Heart left ventricle (tissue), 16 donors: ENCODE data around the gene MS4A13. TPM values are rescaled to one million over a fixed set of nuclear protein-coding genes. Genes with fewer than 3 reads are reported as not detected.
A peak's percentile ranks its signal among the peaks of the same experiment; 100 is the strongest.

Source experiments
- ATAC-seq, 4 donors: fragments of 200-7000 bp; cut with Tn5 transposase; one replicate each; pipeline ENCODE4 v1.9.1; 2020 to 2022; ENCODE audit warnings: moderate library complexity in 4 of 4, mild to moderate bottlenecking in 3 of 4, moderate number of reproducible peaks in 1 of 4
- DNase-seq, 5 donors: peaks; one replicate each; pipeline ENCODE4 v3.0.0-alpha.2; 2020
- H3K27ac ChIP-seq, 12 donors: fragments of 200-600 bp; sonication (generic) in 4 of 12; one replicate each; pipeline versions ENCODE4 v1.5.0 to v1.8.0; 2016 to 2022; ENCODE audit warnings: mild to moderate bottlenecking in 2 of 12
- H3K27me3 ChIP-seq, 9 donors: fragments of 200-600 bp; sonication (generic) in 2 of 9; one replicate each; pipeline versions ENCODE4 v1.5.1 to v1.8.0; 2016 to 2022; ENCODE audit warnings: mild to moderate bottlenecking in 3 of 9
- H3K36me3 ChIP-seq, 9 donors: fragments of 200-600 bp; sonication (generic) in 2 of 9; one replicate each; pipeline versions ENCODE4 v1.5.0 to v1.8.0; 2018 to 2022; ENCODE audit warnings: mild to moderate bottlenecking in 2 of 9
- H3K4me1 ChIP-seq, 12 donors: fragments of 200-600 bp; sonication (generic) in 4 of 12; one replicate each; pipeline versions ENCODE4 v1.5.0 to v1.8.0; 2016 to 2022; ENCODE audit warnings: mild to moderate bottlenecking in 3 of 12
- H3K4me3 ChIP-seq, 12 donors: fragments of 200-600 bp; sonication (generic) in 4 of 12; one replicate each; pipeline versions ENCODE4 v1.5.0 to v1.8.0; 2017 to 2022; ENCODE audit warnings: mild to moderate bottlenecking in 9 of 12, moderate library complexity in 4 of 12
- H3K9me3 ChIP-seq, 12 donors: fragments of 200-600 bp; sonication (generic) in 4 of 12; one replicate each; pipeline versions ENCODE4 v1.5.0 to v1.8.0; 2016 to 2022; ENCODE audit warnings: mild to moderate bottlenecking in 1 of 12
- CTCF ChIP-seq, 12 donors: fragments of 200-600 bp; sonication (generic) in 4 of 12; IDR thresholded peaks; one replicate each; pipeline versions ENCODE4 v1.5.0 to v1.8.0; 2018 to 2022; ENCODE audit warnings: antibody characterized with exemption in 12 of 12, mild to moderate bottlenecking in 5 of 12
- POLR2A ChIP-seq, 2 donors: fragments of 450-650 bp; IDR thresholded peaks; one replicate each; pipeline ENCODE4 v1.6.1; 2017; ENCODE audit warnings: antibody characterized with exemption in 2 of 2, mild to moderate bottlenecking in 2 of 2, moderate library complexity in 2 of 2
- WGBS, 4 donors: extraction: QIAGEN DNeasy Blood & Tissue Kit in 2 of 4; methylation state at CpG; one replicate each; pipeline versions ENCODE4 v1.1.5 to v1.1.7; 2013 to 2018; 5-methylcytosine and 5-hydroxymethylcytosine counted together
- intact Hi-C, 10 donors: fragments of 100-400 bp; cut with DNase I; formaldehyde crosslinking; loops; one replicate each; pipeline versions ENCODE4 v1.11.1 to v1.14.2; 2022
- polyA plus RNA-seq, 2 donors: library from polyadenylated mRNA; stranded (reverse); fragments of 200-250 nt; gene quantifications; one replicate each; pipeline ENCODE4 v1.2.3, GENCODE V29; 2013
- total RNA-seq, 9 donors: library from RNA; depleted of rRNA in 2 of 9; stranded (reverse); fragments of >200 nt in 2 of 9; fragmentation: NEBNext Ultra II Directional in 3 of 9; extraction: Animal tissue kit (Norgen Biotek cat#: 25700) in 3 of 9; gene quantifications; one replicate each; pipeline versions ENCODE4 v1.1.0 to v1.2.4, GENCODE V29; 2016 to 2023
- donor health status: ischemic (EF 13 %, LVEDD 7.1; RV severe dilation, severe dysfunction).
- donor health status: healthy with polysubstance abuse.
- donor health status: DM: no; HTN: yes; CAD: no.
- donor health status: DM: no; HTN: no; CAD: no.
- donor health status: ischemic (EF 25% LVEDD 6.9; RV normal size, moderate dysfunction).
- donor health status: ischemic (EF 25% LVEDD 5.7; RV mildly dilated, moderate dysfunction).
- donor health status: healthy.
- donor health status: DM: yes; HTN: yes; CAD: no.
- donor health status: ischemic (EF 35%, LVEDD 5.7; RV mildly dilated, moderate dysfunction).
- donor health status: nonischemic (EF 11% LVEDD 7.7; RV severe dilation, severe dysfunction).
- donor health status: DM: yes; HTN: yes; CAD: no.
- donor health status: PGD.
- donor health status: ischemic (EF 29% LVEDD 5.4; RV normal size, mild dysfunction).
- donor health status: nonischemic (EF 23%, LVEDD 6.1; RV moderate dilation, normal function).

MS4A13 gene
- total and polyA plus RNA-seq, 11 donors, result not detected

DNA sequence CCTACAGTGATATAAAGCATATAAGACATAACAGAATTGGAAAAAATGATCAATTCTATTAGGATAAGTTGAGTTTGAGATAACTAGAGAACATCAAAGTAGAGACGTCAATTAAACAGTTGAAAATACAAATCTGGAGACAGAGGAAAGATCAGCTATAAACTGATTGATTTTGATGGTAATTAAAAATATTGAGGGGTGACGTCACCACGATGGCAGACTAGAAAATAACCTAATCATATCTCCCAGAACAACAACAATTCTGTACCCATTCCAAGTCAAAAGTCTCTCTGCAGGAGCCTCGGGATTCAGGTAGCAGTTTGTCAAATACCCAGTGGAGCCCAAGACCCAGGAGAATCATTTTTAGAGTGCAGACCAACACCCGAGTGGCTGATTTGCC, 28.9 kb downstream of the MS4A13 start:
- ATAC-seq (no peak), DNase-seq (no peak)
- Histone ChIP-seq H3K4me3 (no peak overlapping the region), H3K9me3 (peaks cover 0 to 9% (median 0%) of the 10 kb centered on the region in 12 donors), H3K36me3 (no peaks in the 10 kb centered on the region), H3K27me3 (no peaks in the 10 kb centered on the region), H3K27ac (no peak overlapping the region), H3K4me1 (no peaks in the 10 kb centered on the region)
- 70 to 83% (median 76%) methylated on average over 5 of the region's 5 CpGs for WGBS, 4 donors
- intact Hi-C loops, result no loop called here
- no peak for TF ChIP-seq CTCF (IDR thresholded peaks at IDR 0.05)
- no peak for TF ChIP-seq POLR2A (IDR thresholded peaks at IDR 0.05)

DNA sequence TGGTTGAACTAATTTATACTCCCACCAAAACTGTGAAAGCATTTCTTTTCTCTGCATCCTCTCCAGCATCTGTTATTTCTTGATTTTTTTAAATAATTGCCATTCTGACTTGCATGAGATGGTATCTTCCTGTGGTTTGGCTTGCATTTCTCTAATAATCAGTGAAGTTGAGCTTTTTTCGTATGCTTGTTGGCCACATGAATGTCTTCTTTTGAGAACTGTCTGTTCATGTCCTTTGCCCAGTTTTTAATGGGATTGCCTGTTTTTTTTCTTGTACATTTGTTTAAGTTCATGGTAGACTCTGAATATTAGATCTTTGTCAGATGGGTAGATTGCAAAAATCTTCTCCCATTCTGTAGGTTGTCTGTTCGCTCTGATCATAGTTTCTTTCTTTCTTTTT, 46.1 kb downstream of the MS4A13 start:
- no peak overlapping the region for H3K27ac ChIP-seq
- intact Hi-C loops, result no loop called here
- DNase-seq (no peak), ATAC-seq (no peak)
- peaks cover 0 to 66% (median 15%) of the 10 kb centered on the region in 12 donors for H3K9me3 ChIP-seq
- H3K4me1 ChIP-seq, result no peaks in the 10 kb centered on the region
- H3K36me3 ChIP-seq, result no peaks in the 10 kb centered on the region
- H3K27me3 ChIP-seq, result no peaks in the 10 kb centered on the region
- TF ChIP-seq POLR2A (IDR thresholded peaks at IDR 0.05) (no peak), CTCF (IDR thresholded peaks at IDR 0.05) (no peak)
- H3K4me3 ChIP-seq, result no peak overlapping the region
- WGBS, 4 donors, result 28 to 41% (median 34%) methylated on average over 2 of the region's 2 CpGs

DNA sequence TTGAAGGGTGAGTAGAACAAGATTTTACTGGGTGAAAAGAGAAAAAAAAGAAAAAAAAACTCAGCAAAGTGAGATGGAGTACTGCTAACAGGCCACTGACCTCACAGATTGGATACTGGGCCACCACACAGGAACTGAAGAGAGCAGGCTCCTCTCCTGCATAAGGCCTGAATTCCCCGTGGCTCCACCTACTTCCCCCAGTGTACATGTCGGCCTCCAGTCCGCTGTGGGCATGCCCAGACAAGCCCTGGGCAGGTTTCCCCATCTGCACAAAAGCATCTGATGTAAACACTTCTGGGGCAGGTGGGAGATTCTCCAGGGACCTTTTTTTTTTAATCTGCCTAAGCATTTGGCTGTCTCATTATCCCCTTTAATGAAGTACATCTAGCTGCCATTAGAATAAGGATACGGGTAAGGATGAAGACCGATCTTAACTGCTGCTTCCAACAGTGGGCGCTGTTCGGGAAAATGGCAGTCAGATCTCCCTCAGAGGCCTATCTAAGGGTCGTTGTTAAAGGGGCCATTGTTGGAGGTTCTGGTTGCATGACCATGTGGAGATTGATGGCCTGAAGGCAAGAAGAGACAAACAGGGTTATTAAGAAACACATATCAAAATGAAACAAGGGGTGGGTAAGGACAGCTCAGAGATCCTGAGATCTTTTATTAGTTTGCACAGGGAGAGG, 48.5 kb downstream of the MS4A13 start:
- DNase-seq, result no peak
- Histone ChIP-seq H3K27ac (no peak overlapping the region), H3K4me1 (no peaks in the 10 kb centered on the region), H3K4me3 (no peak overlapping the region), H3K27me3 (no peaks in the 10 kb centered on the region), H3K36me3 (no peaks in the 10 kb centered on the region), H3K9me3 (peaks cover 0 to 44% (median 14%) of the 10 kb centered on the region in 12 donors)
- intact Hi-C loops, result no loop called here
- TF ChIP-seq CTCF (IDR thresholded peaks at IDR 0.05), result no peak
- no peak for ATAC-seq
- WGBS, 4 donors, result 60 to 64% (median 63%) methylated on average over 8 of the region's 8 CpGs

DNA sequence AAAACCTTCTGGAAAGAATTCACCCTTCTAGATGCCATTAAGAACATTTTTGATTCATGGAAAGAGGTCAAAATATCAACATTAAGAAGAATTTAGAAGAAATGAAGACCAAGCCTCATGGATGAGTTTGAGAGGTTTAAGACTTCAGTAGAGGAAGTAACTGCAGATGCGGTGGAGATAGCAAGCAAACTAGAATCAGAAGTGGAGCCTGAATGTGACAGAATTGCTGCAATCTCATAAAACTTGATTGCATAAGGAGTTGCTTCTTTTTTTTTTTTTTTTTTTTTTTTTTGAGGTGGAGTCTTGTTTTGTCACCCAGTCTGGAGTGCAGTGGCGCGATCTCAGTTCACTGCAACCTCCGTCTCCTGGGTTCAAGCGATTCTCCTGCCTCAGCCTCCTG, 51.6 kb downstream of the MS4A13 start:
- H3K4me3 ChIP-seq, result peak overlapping the region in 1 of 12 donors; percentile 7
- ATAC-seq (no peak), DNase-seq (no peak)
- intact Hi-C loops, result no loop called here
- no peak for TF ChIP-seq POLR2A (IDR thresholded peaks at IDR 0.05)
- no peak for TF ChIP-seq CTCF (IDR thresholded peaks at IDR 0.05)
- WGBS, 4 donors, result 84 to 97% (median 87%) methylated on average over 5 of the region's 5 CpGs
- H3K9me3 ChIP-seq, result peaks cover 0 to 16% (median 5%) of the 10 kb centered on the region in 12 donors
- H3K27me3 ChIP-seq, result no peaks in the 10 kb centered on the region
- no peaks in the 10 kb centered on the region for H3K4me1 ChIP-seq
- H3K27ac ChIP-seq, result no peak overlapping the region
- no peaks in the 10 kb centered on the region for H3K36me3 ChIP-seq
